Natural killer cell (primary cell): Measurements from ENCODE around the gene DGKA. TPM values are rescaled to one million over a fixed set of nuclear protein-coding genes. Genes with fewer than 3 reads are reported as not detected.

Experiments used
- ATAC-seq, 3 donors: fragments of 150-1000 bp in 2 of 3; fragments of 200-7000 bp in 1 of 3; cut with Tn5 transposase; 1 replicate in 1 of 3; 2 replicates in 2 of 3; pipeline ENCODE4 v1.10.0; 2021; ENCODE audit warnings: mild to moderate bottlenecking in 2 of 3, moderate library complexity in 2 of 3
- DNase-seq, 2 donors: peaks; one replicate each; pipeline versions ENCODE4 v3.0.0 to v3.0.0-alpha.2; 2013 to 2021; ENCODE audit warnings: mixed read lengths in 1 of 2
- H3K27ac ChIP-seq: one replicate; pipeline ENCODE4 v1.5.1; 2013; ENCODE audit warnings: mild to moderate bottlenecking, low read length
- H3K27me3 ChIP-seq: one replicate; pipeline ENCODE4 v1.6.1; 2013; ENCODE audit warnings: low read length; ENCODE audit not compliant: control insufficient read depth, insufficient read depth
- H3K36me3 ChIP-seq: one replicate; pipeline ENCODE4 v1.6.1; 2013; ENCODE audit warnings: low read length; ENCODE audit not compliant: control insufficient read depth, insufficient read depth
- H3K4me1 ChIP-seq: one replicate; pipeline ENCODE4 v1.6.1; 2013; ENCODE audit warnings: low read length; ENCODE audit not compliant: control insufficient read depth, insufficient read depth
- H3K4me3 ChIP-seq: one replicate; pipeline ENCODE4 v1.5.1; 2013; ENCODE audit warnings: low read length
- H3K9me3 ChIP-seq: one replicate; pipeline ENCODE4 v1.6.1; 2013; ENCODE audit warnings: low read length; ENCODE audit not compliant: control insufficient read depth, insufficient read depth
- H3K27ac Mint-ChIP-seq, 2 donors: one replicate each; pipeline ENCODE4 v1.8.0; 2022; ENCODE audit warnings: mild to moderate bottlenecking in 2 of 2, mixed read lengths in 2 of 2, moderate library complexity in 1 of 2
- H3K27me3 Mint-ChIP-seq, 2 donors: one replicate each; pipeline ENCODE4 v1.8.0; 2022; ENCODE audit warnings: low read depth in 2 of 2, mixed read lengths in 2 of 2
- H3K36me3 Mint-ChIP-seq: one replicate; pipeline ENCODE4 v1.8.0; 2022; ENCODE audit warnings: mixed read lengths
- H3K4me1 Mint-ChIP-seq, 2 donors: one replicate each; pipeline ENCODE4 v1.8.0; 2022; ENCODE audit warnings: mixed read lengths in 2 of 2
- H3K4me3 Mint-ChIP-seq: one replicate; pipeline ENCODE4 v1.8.0; 2022; ENCODE audit warnings: mild to moderate bottlenecking, moderate library complexity, mixed read lengths
- H3K9me3 Mint-ChIP-seq, 2 donors: one replicate each; pipeline ENCODE4 v1.8.0; 2022; ENCODE audit warnings: mixed read lengths in 2 of 2
- WGBS: methylation state at CpG from one replicate; pipeline ENCODE4 v1.1.7; 2013; ENCODE audit warnings: missing lambda C conversion rate; ENCODE audit not compliant: insufficient coverage; 5-methylcytosine and 5-hydroxymethylcytosine counted together
- intact Hi-C: fragments of 100-400 bp; cut with micrococcal nuclease; formaldehyde crosslinking; loops from one replicate; pipeline ENCODE4 v1.14.2; 2022
- total RNA-seq, 4 donors: library from RNA; stranded (reverse); fragments of 120-200 nt in 1 of 4; gene quantifications; one replicate each; pipeline versions ENCODE4 v1.2.3 to v1.2.4, GENCODE V29; 2013 to 2022
- TF ChIP-seq, protein P1 (sequence below): fragments of 200-600 bp; IDR thresholded peaks from one replicate; pipeline ENCODE4 v1.8.0; 2022; ENCODE audit warnings: antibody characterized with exemption

DGKA gene
- total RNA-seq, 3 donors from 2014 or later (not counting 1 experiment from before 2014, with no cell fraction given) = 137 to 145 (median 142) TPM

DNA sequence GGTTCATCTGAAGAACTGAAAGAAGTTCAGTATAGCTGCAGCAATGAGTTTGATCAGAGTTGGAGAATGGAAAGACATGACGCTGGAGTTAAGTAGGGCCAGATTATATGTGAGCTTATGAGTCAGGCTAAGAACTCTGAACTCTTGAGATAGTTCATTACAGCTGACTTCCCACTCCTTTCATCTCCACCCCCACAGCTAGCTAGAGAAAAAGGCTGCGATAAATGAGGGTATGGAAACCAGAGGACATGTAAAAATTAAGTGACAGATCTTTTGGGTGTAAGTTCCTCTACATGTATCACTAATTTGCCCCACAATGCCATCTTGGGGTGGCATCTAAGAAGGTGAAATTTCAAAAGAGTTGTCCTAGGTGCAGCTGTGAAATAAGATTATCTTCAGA lies 31.9 kb upstream of the DGKA start:
- H3K4me3 Mint-ChIP-seq = no peak overlapping the region
- H3K36me3 ChIP-seq = peaks cover 14% of the 10 kb centered on the region
- H3K36me3 Mint-ChIP-seq = peaks cover 11% of the 10 kb centered on the region
- H3K9me3 Mint-ChIP-seq = no peaks in the 10 kb centered on the region
- no peaks in the 10 kb centered on the region for H3K4me1 Mint-ChIP-seq
- no peak overlapping the region for H3K27ac ChIP-seq
- TF ChIP-seq, protein P1, sequence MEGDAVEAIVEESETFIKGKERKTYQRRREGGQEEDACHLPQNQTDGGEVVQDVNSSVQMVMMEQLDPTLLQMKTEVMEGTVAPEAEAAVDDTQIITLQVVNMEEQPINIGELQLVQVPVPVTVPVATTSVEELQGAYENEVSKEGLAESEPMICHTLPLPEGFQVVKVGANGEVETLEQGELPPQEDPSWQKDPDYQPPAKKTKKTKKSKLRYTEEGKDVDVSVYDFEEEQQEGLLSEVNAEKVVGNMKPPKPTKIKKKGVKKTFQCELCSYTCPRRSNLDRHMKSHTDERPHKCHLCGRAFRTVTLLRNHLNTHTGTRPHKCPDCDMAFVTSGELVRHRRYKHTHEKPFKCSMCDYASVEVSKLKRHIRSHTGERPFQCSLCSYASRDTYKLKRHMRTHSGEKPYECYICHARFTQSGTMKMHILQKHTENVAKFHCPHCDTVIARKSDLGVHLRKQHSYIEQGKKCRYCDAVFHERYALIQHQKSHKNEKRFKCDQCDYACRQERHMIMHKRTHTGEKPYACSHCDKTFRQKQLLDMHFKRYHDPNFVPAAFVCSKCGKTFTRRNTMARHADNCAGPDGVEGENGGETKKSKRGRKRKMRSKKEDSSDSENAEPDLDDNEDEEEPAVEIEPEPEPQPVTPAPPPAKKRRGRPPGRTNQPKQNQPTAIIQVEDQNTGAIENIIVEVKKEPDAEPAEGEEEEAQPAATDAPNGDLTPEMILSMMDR = no peak
- H3K9me3 ChIP-seq = no peaks in the 10 kb centered on the region
- H3K4me3 ChIP-seq = no peak overlapping the region
- DNase-seq = peak in 1 of 2 donors; percentile 30
- H3K27me3 ChIP-seq = no peaks in the 10 kb centered on the region
- no peak for ATAC-seq
- intact Hi-C loops = no loop called here
- no peaks in the 10 kb centered on the region for H3K27me3 Mint-ChIP-seq
- WGBS = 83% methylated on average over 1 of the region's 2 CpGs
- H3K4me1 ChIP-seq = no peaks in the 10 kb centered on the region
- no peak overlapping the region for H3K27ac Mint-ChIP-seq

DNA sequence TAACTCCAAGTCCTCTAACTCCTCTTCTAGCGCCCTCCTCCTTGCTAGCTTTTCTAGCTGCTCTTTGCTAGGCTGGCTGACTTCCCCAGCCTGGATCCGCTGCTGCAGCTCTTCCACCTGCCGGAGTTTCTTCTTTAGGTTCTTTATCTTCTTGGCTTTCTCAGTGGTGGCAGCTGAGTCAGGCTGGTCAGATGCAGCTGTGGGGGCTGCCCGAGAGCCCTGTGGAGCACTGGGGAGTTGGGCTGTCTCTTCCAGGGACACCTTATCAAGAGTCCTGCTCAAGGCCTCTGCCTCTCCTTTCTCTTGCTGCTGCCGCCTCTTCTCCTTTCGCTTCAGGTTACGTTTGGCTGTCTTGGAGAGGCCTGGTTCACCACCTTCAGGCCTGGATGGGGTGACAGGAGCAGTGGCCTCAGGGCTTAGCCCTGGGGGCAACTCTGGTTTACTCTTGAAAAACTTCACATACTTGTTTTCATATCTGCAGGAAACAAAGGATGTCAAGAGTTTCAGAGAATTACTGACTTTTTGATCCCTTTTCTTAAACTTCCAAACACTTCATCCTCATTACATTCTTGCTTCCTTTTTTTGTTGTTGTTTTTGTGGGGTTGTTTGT lies 29.0 kb upstream of the DGKA start:
- no peaks in the 10 kb centered on the region for H3K4me1 ChIP-seq
- Mint-ChIP-seq H3K36me3 (peaks cover 11% of the 10 kb centered on the region), H3K27ac (peak overlapping the region in 1 of 2 donors; percentile 52), H3K27me3 (no peaks in the 10 kb centered on the region), H3K4me3 (no peak overlapping the region), H3K4me1 (no peaks in the 10 kb centered on the region), H3K9me3 (no peaks in the 10 kb centered on the region)
- DNase-seq (no peak), ATAC-seq (no peak)
- H3K9me3 ChIP-seq = no peaks in the 10 kb centered on the region
- intact Hi-C loops = no loop called here
- no peak overlapping the region for H3K4me3 ChIP-seq
- TF ChIP-seq, protein P1 = no peak
- H3K27ac ChIP-seq = no peak overlapping the region
- WGBS = 91% methylated on average over 7 of the region's 7 CpGs
- peaks cover 14% of the 10 kb centered on the region for H3K36me3 ChIP-seq
- H3K27me3 ChIP-seq = no peaks in the 10 kb centered on the region

DNA sequence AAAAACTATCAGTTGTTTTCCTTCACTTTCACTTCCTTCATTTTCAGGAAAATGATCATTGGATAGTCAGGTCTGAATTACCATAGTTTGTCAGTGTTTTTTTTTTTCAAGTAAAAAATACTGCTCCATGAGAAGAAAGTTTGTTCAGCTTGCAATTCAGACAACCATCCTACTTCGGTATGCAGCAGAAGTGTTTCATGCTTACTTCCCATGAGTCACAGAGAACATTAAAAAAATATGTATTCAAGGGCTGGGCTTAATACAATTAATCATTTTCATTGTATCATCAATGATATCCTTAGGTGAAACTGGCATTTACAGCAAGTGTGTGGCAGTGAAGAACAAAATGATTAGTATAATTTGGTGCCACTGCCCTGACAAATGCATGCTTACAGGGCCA lies 24.9 kb upstream of the DGKA start:
- WGBS = 80% methylated on average over 1 of the region's 1 CpG
- no peaks in the 10 kb centered on the region for H3K27me3 Mint-ChIP-seq

More for the DNA sequence above, 24.9 kb upstream of the DGKA start:
- intact Hi-C loops = no loop called here
- Mint-ChIP-seq H3K4me3 (no peak overlapping the region), H3K36me3 (peaks cover 11% of the 10 kb centered on the region), H3K9me3 (no peaks in the 10 kb centered on the region), H3K4me1 (peaks cover 4 to 8% of the 10 kb centered on the region in 2 donors), H3K27ac (no peak overlapping the region)
- ATAC-seq (no peak), DNase-seq (no peak)
- H3K9me3 ChIP-seq = no peaks in the 10 kb centered on the region
- no peak overlapping the region for H3K27ac ChIP-seq
- H3K4me3 ChIP-seq = no peak overlapping the region
- H3K27me3 ChIP-seq = no peaks in the 10 kb centered on the region
- TF ChIP-seq, protein P1 = no peak
- peaks cover 14% of the 10 kb centered on the region for H3K36me3 ChIP-seq
- no peaks in the 10 kb centered on the region for H3K4me1 ChIP-seq
